GM21515 (cell line): ENCODE measurements around the gene NTF4.
"Not testable (repeated sequence)": the region's sequence is repeated elsewhere in the genome, so short reads cannot be mapped to it uniquely, and the experiment has no call there.

Experiments
- ATAC-seq: cut with Tn5 transposase; IDR thresholded peaks from one replicate; pipeline ENCODE4 v1.9.1; 2021; ENCODE audit not compliant: unreplicated experiment

Gene NTF4

GRCh38 chr19:49024233-49024632 lies 40.4 kb downstream of the NTF4 start, which contains the start of gene CGB3:
TSS of gene CGB3 (minus strand) at chr19:49024333. CDS start at chr19:49023971, 362 bp downstream.
- not testable (repeated sequence) for ATAC-seq

GRCh38 chr19:49022116-49022515 lies 42.5 kb downstream of the NTF4 start:
- no peak for ATAC-seq

GRCh38 chr19:49020931-49021895 lies 43.4 kb downstream of the NTF4 start:
- no peak for ATAC-seq

GRCh38 chr19:49020342-49020741 lies 44.3 kb downstream of the NTF4 start:
- ATAC-seq = no peak

- ATAC-seq = no peak
These were observed 45.2 kb downstream of the NTF4 start for GRCh38 chr19:49019242-49019932.

- not testable (repeated sequence) for ATAC-seq
These were observed 46.0 kb downstream of the NTF4 start for GRCh38 chr19:49018388-49019241.

- ATAC-seq = no peak
These were observed 46.8 kb downstream of the NTF4 start for GRCh38 chr19:49017666-49018351.

GRCh38 chr19:49017041-49017665 lies 47.5 kb downstream of the NTF4 start, which contains the start of gene LHB:
TSS of gene LHB (minus strand) at chr19:49017091. CDS start at chr19:49017081, 10 bp downstream.
- ATAC-seq = no peak

GRCh38 chr19:49016067-49016839 lies 48.4 kb downstream of the NTF4 start:
- no peak for ATAC-seq

GRCh38 chr19:49014870-49015255 lies 49.8 kb downstream of the NTF4 start:
- no peak for ATAC-seq

- ATAC-seq = no peak
These were observed 50.3 kb downstream of the NTF4 start for GRCh38 chr19:49014123-49014869.

- no peak for ATAC-seq
These were observed 53.4 kb downstream of the NTF4 start for GRCh38 chr19:49011194-49011593.
